ENCODE measurements around the gene MICU2.
"Not testable (repeated sequence)": the region's sequence is repeated elsewhere in the genome, so short reads cannot be mapped to it uniquely, and the experiment has no call there.

- TF ChIP-seq, protein P1, sequence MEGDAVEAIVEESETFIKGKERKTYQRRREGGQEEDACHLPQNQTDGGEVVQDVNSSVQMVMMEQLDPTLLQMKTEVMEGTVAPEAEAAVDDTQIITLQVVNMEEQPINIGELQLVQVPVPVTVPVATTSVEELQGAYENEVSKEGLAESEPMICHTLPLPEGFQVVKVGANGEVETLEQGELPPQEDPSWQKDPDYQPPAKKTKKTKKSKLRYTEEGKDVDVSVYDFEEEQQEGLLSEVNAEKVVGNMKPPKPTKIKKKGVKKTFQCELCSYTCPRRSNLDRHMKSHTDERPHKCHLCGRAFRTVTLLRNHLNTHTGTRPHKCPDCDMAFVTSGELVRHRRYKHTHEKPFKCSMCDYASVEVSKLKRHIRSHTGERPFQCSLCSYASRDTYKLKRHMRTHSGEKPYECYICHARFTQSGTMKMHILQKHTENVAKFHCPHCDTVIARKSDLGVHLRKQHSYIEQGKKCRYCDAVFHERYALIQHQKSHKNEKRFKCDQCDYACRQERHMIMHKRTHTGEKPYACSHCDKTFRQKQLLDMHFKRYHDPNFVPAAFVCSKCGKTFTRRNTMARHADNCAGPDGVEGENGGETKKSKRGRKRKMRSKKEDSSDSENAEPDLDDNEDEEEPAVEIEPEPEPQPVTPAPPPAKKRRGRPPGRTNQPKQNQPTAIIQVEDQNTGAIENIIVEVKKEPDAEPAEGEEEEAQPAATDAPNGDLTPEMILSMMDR (conservative IDR thresholded peaks at IDR 0.05; ENCODE audit: low read depth, low read length): not testable (repeated sequence)
- TF ChIP-seq EZH2 (IDR thresholded peaks at IDR 0.05; ENCODE audit: low read length, unreplicated experiment); EZH2phosphoT487 (IDR thresholded peaks at IDR 0.05; ENCODE audit: borderline replicate concordance, low read length): not testable (repeated sequence)
Measured at GRCh38 chr13:21589510-21589909, 14.5 kb downstream of the MICU2 start.
